ENCODE results near the gene FNDC11.
"Not testable (repeated sequence)": the region's sequence is repeated elsewhere in the genome, so short reads cannot be mapped to it uniquely, and the experiment has no call there.

Gene FNDC11

DNA sequence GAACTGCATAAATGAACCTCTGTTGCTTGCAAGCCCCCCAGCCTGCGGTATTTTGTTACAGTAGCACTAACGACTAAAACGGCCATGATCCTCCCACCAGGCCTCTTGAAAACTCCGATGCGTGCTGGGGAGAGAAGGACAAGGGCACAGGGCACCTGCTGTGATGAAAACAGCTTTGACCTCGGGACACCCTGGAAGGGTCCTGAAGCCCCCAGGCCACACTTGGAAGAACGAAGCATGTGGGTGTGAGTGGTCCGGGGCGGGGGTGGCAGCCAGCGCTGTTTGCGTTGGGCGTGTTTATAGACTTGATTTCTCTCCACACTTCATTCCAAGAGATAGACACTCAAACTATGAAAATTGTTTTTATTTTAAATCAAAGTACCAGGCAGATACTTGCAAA is 33.3 kb downstream of the FNDC11 start:
- DNase-seq = no peak

DNA sequence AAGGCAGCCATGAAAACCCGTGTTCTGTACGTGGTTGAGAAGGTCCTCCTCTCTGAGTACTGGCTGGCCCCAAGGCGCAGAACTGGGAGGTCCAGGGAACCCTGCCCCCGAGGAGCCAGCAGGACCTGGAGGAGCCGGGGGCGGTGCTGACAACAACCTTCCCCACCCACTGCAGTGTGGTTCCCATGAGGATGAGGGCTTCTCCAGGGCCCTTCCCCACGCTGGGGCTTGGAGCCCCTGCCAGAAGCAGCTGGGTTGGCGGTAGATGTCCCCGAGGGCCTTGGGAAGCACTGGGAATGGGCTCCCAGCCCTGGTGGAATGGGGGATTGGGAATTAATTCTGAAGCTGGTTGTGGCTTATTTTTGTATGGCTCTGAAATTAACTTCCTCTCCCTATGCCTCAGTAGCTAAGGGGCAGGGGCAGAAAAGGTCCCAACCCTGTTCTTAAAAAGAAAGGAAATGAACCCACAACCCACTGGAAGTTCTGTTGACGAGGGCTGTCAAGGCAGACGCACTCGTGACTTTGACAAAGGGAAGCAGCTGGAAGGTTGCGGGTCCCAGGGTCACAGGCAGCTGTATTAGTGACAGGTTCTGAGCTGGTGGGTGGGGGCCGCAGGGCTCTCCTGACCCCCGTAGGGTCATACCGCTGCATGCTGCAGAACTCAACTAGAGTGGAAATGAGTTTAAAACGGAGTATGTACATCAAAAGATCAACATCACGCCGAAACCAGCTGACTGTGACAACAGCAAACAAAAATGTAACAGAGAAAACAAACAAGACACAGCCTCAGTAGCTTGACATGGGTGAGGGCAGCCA is 34.0 kb downstream of the FNDC11 start:
- DNase-seq = no peak

DNA sequence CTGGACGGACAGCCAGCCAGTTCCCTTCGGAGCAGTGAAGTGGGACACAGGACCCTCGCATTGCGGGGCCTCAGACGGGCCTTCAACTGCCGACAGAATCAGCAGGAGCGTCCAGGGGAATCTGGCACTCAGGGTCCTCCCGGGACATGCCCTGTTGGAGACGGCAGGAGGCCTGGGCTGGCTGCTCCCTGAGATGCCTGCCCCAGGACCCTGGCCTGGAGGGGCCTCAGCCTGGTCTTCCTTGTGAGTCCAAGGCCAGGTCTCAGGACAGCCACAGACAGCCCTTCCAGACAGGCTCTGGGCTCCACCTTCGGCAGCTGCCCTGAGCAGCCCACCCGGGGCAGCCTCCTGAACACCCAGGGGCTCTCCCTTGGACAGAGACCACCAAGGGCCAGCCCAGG is 34.7 kb downstream of the FNDC11 start:
- DNase-seq = no peak

DNA sequence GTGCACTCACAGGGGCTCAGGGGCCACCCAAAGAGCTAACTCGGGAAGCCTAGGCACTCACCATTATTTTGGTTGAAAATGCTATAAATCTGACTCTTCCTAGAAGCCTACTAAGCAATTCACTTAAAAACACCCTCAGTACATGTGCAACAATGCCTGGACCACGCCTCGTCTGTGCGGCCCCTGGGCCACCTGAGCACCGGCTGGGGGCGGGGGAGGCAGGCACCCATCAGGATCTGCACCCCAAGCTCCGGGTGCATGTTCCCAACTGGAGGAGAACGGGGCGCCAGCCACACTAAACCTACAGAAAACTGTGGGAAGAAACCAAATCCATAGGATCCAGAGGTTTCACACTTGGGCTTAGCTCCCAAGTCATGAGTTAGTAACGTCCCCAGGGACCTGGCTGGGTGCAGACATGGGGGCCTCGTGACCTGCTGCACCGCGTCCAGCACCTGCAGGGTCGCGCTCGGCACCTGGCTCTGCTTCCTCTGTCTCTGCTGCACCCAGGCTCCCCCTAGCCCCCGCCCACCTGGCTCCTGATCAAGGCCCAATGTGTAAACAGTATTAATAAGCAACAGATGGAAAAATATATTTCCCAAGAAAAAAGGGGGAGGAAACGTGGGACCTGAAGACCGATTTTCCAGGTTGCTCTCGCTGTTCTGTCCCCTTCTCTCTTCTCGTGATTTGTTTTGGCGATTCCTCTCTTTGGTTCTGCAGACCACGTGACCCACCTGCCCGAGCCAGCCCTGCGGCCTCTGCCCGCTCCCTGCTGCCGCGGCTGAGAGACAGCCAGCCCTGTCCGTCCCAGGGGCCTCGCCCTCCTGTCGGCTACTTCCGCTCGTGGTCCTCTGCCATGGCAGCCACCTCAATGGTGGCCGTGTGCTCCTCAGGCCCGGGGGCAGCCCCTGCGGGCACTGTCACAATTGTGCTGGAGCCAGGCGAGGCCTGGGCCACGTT is 35.6 kb downstream of the FNDC11 start:
- DNase-seq = no peak

DNA sequence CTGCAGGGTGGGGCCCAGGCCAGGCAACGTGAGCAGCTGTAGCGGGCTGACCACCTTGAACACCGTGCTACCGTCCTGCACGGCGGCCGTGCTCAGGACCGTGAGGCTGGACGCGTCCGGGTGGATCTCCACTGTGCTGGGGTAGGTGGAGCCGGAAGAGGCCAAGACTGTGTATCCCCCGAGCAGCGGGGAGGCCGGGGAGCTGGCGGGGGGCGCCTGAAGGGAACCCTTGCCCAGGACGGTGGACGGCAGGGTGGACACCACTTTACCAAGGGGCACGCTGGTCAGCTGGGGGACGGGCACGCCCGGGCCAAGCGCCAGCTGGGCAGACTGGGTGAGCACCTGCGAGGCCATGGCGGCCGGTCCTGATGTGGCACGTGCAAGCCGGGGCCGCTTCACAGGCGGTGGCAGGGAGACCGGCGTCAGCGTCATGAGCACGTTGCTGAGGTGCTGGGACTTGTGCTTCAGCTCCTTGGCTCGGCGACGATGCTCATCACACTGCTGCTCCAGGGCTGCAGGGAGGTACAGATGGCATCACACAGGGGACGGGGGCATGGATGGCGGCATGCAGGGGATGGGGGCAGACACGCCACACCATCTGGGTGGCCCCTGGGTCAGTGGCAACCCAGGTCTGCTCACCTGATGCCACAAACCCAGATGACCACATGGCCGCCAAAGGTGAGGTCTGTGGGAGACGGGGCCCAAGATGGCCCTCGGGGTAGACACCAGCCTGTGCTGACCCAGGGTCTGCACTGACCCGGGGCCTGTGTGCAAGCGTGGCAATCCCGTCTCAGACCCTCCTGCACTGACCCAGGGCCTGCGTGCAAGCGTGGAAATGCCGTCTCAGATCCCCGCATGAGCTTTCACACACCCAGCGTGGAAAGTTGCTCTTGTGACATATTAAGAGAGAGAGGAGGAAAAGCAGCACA is 36.5 kb downstream of the FNDC11 start:
- DNase-seq = no peak

DNA sequence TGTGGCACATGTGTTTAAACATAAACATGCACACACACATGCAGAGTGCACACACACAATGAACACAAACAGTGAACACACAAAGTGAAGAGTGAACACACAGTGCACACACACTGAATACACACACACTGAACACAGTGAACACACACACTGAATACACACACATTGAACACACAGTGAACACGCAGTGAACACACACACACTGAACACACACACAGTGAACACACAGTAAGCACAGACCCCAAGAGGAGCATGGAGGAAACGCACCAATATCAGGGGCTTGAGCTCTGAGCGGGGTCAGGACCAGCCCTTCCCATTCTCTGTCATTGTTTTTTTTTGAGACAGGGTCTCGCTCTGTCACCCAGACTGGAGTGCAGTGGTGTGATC is 37.2 kb downstream of the FNDC11 start:
- no peak for DNase-seq

DNA sequence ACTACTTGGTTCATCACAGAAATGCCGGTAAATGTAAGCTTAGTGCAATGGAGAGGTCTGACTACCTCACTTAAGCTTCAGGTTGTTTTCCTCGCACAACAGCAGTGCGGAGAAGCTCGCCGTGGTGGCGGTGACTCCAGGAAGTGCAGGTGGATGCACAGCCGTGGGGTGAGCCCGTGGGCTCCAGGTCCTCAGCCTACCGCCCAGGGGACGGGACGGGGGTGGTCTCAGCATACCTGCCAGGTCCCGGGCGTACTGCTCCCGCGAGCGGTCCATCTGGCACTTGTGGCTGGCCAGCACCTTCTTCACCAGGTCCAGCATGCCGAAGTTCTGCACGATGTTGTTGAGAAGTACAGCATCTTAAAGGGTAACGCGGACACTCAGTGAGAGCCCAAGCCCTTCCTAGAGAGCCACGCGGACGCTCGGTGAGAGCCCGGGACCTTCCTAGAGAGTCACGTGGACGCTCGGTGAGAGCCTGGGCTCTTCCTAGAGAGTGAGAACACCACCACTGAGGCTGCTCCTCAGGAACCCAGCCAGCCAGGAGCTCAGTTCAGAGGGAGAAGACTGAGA is 37.9 kb downstream of the FNDC11 start:
- no peak for DNase-seq

DNA sequence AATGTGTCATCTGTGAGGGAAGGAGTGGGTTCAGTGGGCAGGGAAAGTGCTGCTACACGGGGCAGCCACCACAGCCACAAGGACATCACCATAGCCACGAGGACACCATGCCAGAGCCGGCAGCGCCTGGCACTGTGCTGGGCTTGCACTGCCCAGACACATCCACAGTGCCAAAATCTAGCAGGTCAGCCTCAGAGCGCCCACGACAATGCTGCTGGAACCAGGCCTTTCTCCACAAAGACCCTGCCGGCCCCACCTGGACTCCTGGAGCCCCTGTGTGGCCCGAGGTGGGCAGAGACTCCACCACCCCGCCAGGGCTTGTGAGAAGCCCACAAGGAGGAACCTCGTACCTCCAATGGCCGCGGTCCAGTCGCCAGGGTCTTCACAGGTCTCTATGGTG is 38.7 kb downstream of the FNDC11 start:
- DNase-seq = no peak

DNA sequence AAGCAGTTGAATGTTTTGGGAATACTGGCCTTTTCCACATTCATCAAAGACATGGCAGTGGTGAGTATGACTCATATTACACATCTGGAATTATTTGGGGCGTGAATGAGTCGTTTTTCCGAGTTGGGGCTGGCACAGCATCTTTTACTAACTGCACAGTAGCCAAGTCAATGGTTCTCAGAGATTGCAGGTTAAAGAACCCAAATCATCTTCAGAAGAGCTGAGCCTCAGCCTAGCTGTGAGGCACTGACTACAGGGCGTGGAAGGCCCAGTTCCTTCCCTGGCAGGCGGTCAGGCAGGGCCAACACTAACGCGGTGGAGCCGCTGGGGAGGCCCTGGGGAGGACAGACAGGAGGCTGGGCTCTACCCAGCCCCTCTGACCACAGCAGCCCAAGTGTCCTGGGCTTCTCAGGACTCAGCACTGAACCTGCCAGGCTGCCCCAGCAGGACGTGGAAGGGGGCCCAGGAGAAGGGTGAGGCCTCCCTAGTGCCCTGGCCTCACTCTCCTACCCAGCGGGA is 40.1 kb downstream of the FNDC11 start:
- DNase-seq = no peak

DNA sequence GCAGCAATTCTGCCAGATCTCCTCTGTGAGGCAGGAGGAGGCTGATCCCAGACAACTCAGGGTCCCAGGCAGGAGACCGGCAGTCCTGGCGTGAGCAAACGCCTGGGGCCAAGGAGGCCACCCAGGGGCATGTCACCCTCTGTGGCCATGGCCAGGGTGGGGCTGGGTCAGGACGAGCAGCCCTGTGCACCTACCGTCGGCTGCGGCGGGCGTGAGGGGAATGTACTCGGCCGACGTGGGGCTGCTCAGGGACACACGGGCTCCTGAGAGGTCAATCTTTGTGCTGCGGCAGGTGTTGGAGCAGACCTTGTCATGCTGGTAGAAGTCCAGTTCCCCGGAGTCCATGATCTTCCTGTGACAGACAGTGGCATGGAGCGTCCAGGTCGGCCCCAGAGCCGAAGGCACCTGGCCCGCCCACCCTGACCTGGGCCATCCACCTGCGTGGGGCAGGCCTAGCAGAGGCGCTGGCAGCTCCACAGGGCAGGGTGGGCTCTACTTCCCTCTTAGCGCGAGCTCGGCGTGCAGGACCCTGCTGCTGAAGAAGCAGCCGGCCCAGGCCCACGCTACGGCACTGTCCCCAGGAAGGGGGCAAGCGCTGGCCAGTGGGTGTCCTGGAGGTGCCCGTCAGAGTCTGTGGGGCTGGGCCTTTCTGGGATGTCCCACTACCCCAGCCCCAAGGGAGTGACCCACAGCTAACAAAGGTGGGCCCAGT is 41.6 kb downstream of the FNDC11 start:
- no peak for DNase-seq

DNA sequence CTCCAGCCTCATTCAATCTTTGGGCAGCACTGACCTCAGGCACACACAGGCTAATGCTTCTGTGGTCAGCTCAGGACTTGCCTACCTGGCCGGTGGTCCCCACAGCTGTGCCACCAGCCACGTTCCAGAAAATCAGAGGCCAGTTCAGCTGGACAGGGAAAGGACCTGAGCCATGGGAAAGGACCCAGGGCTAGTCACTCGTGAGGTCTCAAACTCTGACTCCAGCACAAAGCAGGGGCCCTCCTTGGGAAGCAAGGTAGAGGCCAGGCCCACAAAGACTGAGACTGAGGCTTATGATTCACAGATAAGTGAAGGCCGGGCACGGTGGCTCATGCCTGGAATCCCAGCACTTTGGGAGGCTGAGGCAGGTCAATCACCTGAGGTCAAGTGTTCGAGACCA is 42.5 kb downstream of the FNDC11 start:
- DNase-seq = no peak

DNA sequence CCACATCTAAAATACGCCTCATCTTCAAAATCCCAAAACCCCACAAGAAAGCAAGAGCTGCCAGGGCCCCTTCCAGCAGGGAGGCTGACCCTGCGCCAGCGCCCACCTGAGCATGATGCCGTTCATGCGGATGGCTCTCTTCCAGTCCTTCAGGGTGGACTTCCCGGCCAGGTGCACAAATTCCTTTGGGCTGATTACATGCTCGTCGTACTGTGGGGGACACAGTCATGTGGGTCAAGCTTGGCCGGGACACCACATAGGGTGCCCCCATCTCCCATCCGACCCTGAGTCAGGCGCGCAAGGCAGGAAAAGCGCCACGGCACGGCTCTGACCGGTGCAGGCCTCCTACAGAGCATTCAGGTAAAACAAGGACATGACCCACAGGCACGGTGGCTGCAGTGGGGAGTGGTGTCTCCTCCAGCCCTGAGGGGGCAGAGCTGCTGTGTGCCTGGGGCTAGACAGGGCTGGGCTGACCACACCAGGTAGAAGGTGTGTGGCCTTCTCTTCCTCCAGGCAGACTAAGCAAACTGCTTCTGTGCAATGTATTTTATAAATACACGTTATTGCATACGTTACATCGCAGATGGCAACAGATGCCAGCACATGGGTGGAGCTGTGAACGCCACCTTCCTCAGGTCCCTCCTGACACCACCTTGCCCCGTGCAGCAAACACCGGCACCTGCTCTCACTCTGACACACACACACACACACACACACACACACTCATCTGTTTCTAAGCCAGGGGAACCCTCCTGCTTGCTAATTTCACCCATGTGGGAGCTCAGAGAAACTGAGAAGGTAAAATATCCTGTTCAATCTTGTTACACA is 43.9 kb downstream of the FNDC11 start:
- DNase-seq = no peak

DNA sequence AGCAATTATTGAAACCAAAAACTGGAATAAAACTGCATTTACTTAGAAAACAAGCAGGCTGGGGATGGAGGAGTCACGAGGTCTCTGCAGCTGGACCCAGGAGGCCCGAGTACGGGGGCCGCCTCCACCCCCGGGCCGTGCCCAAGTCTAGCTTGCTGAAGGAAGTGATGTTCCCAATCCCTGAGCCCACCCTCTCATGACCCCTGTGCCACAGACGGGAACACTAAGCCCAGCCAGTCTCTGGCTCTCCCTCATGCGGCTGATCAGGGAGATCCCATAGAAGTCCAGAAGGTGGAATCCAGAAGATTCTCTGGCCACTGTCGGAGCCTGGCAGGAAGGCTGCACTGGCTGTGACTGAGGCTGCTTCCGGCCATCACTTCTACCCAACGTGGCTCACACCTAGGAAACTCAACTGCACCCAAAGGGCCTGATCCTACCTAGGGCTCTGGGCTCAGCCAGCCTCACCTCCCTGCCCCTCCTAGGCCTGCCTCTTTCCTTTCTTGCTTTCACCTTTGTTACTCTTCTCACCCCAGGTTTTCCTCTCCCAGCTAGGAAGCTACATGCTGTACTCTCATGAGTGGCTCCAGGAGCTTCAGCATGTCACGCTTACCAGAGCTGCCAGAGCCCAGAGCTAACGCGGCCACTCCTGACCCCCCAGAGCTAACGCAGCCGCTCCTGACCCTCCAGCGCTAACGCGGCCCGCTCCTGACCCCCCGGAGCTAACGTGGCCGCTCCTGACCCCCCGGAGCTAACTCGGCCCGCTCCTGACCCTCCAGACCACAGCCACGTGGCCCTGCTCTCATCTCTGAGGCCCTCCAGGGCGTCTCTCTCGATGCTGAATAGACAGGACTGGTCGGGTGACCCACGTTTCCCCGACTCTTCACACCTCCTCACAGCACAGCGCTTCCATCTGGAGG is 44.8 kb downstream of the FNDC11 start:
- DNase-seq = no peak

DNA sequence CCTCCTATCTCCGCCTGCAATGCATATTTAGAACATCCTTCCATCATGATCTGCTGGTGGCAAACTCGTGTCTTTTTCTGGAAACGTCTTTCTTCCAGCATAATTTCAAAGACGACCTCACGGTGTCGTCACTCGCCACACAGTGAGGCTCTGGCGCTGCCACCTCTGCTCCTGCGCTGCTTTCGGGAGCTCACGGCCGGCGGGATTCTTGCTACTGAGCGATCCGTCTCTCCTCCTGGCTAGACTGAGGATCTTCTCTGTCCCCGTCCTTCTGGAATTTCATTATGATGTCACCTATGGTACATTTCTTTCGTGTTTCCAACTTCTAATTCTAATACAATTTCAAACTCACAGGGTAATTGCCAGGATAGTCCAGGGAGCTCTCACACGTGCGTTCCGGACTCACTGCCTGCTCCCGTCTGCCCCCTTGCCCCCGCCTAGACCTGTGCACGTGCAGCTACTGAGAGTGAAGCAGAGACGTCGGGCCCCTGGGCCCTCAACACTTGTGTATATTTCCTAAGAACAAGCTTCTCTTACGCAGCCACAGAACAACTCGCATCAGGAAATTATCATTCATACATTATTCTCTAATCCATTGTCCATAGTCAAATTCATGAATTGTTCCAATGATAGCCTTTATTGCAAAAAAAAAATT is 45.6 kb downstream of the FNDC11 start:
- no peak for DNase-seq

DNA sequence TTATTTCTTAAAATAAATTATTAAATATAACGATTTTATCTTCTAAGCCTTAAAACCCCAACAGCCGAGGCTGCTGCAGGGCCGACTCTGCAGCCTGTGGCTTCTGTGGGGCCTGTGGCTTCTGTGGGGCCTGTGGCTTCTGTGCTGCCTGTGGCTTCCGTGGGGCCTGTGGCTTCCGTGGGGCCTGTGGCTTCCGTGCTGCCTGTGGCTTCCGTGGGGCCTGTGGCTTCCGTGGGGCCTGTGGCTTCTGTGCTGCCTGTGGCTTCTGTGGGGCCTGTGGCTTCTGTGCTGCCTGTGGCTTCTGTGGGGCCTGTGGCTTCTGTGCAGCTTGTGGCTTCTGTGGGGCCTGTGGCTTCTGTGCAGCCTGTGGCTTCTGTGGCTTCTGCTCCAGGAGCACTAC is 47.7 kb downstream of the FNDC11 start:
- not testable (repeated sequence) for DNase-seq

DNA sequence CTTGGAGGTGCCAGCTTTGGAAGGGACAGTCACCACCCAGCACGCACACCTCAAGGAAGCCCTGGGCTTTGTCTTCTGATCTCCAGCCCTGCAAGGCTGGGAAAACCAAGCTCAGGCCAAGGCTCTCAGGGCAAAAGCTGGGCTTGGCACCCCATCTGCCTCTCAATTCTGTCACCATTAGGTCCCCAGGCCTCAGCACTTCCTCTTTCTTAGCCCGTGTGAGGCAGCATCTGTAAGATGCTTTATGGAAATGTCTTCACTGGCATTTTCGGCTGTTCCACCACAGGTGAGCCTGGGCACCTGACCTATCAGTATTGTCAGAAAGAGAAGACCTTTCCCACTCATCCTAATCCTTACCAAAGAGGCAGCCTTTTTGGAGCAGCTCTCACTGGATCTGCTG is 48.4 kb downstream of the FNDC11 start:
- no peak for DNase-seq
